GM12891 (cell line): ENCODE results near the gene CHPF.
A peak's percentile ranks its signal among the peaks of the same experiment; 100 is the strongest.

Source experiments
- DNase-seq: peaks from one replicate; pipeline ENCODE4 v3.0.0; 2011; ENCODE audit warnings: low spot score; ENCODE audit not compliant: insufficient read length
- FAIRE-seq: peaks from 2 replicates; lab custom pipeline; 2011; peaks lifted over from hg19 to GRCh38; lab: Jason Lieb, UNC
- PAX5 ChIP-seq: IDR thresholded peaks from 2 replicates; pipeline ENCODE4 v1.6.1; 2011; ENCODE audit warnings: low read length, moderate library complexity, mild to moderate bottlenecking; ENCODE audit not compliant: insufficient read depth, severe bottlenecking
- POLR2A ChIP-seq: IDR thresholded peaks from 2 replicates; pipeline ENCODE4 v1.6.1; 2011; ENCODE audit warnings: low read depth, low read length, control low read depth
- POLR2AphosphoS5 ChIP-seq: IDR thresholded peaks from 2 replicates; pipeline ENCODE4 v1.6.1; 2011; ENCODE audit warnings: low read depth, low read length, control low read depth
- POU2F2 ChIP-seq: IDR thresholded peaks from 2 replicates; pipeline ENCODE4 v1.6.1; 2011; ENCODE audit warnings: low read depth, mild to moderate bottlenecking, control low read depth, low read length, moderate library complexity
- SPI1 ChIP-seq: IDR thresholded peaks from 2 replicates; pipeline ENCODE4 v1.6.1; 2011; ENCODE audit warnings: low read depth, low read length, control low read depth
- TAF1 ChIP-seq: IDR thresholded peaks from 2 replicates; pipeline ENCODE4 v1.6.1; 2011; ENCODE audit warnings: low read depth, low read length, control low read depth

The CHPF gene

GRCh38 chr2:219498280-219499057, 45.1 kb downstream of the CHPF start, which contains the start of gene GMPPA:
GMPPA (plus strand) TSS chr2:219498891; CDS start chr2:219499976, 1,085 bp downstream.
- TF ChIP-seq SPI1 (no peak), POU2F2 (peak; percentile 31; the same call in 1 of the 2 replicates), PAX5 (peak; percentile 19), TAF1 (peak; percentile 86), POLR2AphosphoS5 (peak; percentile 84), POLR2A (peak; percentile 89)
- FAIRE-seq, result peak; percentile 91
- DNase-seq, result peak; percentile 99

- FAIRE-seq (peak; percentile 45), DNase-seq (no peak)
- TF ChIP-seq PAX5, result no peak
- TF ChIP-seq POLR2AphosphoS5, result no peak
- TF ChIP-seq SPI1, result no peak
- TF ChIP-seq POLR2A, result no peak
- no peak for TF ChIP-seq POU2F2
- TF ChIP-seq TAF1, result no peak
Measured at GRCh38 chr2:219497495-219498279, 45.9 kb downstream of the CHPF start.

- DNase-seq (no peak), FAIRE-seq (no peak)
- TF ChIP-seq POLR2A, result no peak
- TF ChIP-seq POLR2AphosphoS5, result no peak
- TF ChIP-seq POU2F2, result no peak
- TF ChIP-seq TAF1, result no peak
Measured at GRCh38 chr2:219496825-219497494, 46.6 kb downstream of the CHPF start.

- FAIRE-seq (no peak), DNase-seq (no peak)
Measured at GRCh38 chr2:219496247-219496824, 47.3 kb downstream of the CHPF start.

GRCh38 chr2:219495531-219496122, 48.0 kb downstream of the CHPF start:
- DNase-seq, result peak; percentile 80
- TF ChIP-seq TAF1 (no peak), POLR2AphosphoS5 (no peak), SPI1 (no peak), POU2F2 (no peak), PAX5 (no peak), POLR2A (no peak)
- peak; percentile 52 for FAIRE-seq

More at GRCh38 chr2:219496247-219496824, 47.3 kb downstream of the CHPF start:
- TF ChIP-seq POLR2AphosphoS5 (no peak), POU2F2 (no peak), POLR2A (no peak), TAF1 (no peak), PAX5 (no peak)

- no peak for FAIRE-seq
- DNase-seq, result no peak
- TF ChIP-seq TAF1 (no peak), PAX5 (no peak)
Measured at GRCh38 chr2:219494952-219495530, 48.6 kb downstream of the CHPF start.

- TF ChIP-seq POLR2AphosphoS5, result no peak
- no peak for TF ChIP-seq POU2F2
- TF ChIP-seq SPI1, result no peak
- no peak for FAIRE-seq
- no peak for DNase-seq
Measured at GRCh38 chr2:219493086-219493485, 50.5 kb downstream of the CHPF start.

- no peak for TF ChIP-seq POLR2AphosphoS5
- no peak for TF ChIP-seq TAF1
- TF ChIP-seq POU2F2, result no peak
- no peak for TF ChIP-seq POLR2A
- DNase-seq (no peak), FAIRE-seq (no peak)
Measured at GRCh38 chr2:219492575-219492974, 51.0 kb downstream of the CHPF start.

GRCh38 chr2:219491278-219491963, 52.2 kb downstream of the CHPF start:
- FAIRE-seq, result no peak
- DNase-seq, result no peak
- TF ChIP-seq POU2F2 (no peak), PAX5 (no peak)
